Measurements from ENCODE around the gene FSD1. TPM values are rescaled to one million over a fixed set of nuclear protein-coding genes. Genes with fewer than 3 reads are reported as not detected.

The FSD1 gene
- 2.6 and 5.3 TPM in 2 replicates for total RNA-seq

DNA sequence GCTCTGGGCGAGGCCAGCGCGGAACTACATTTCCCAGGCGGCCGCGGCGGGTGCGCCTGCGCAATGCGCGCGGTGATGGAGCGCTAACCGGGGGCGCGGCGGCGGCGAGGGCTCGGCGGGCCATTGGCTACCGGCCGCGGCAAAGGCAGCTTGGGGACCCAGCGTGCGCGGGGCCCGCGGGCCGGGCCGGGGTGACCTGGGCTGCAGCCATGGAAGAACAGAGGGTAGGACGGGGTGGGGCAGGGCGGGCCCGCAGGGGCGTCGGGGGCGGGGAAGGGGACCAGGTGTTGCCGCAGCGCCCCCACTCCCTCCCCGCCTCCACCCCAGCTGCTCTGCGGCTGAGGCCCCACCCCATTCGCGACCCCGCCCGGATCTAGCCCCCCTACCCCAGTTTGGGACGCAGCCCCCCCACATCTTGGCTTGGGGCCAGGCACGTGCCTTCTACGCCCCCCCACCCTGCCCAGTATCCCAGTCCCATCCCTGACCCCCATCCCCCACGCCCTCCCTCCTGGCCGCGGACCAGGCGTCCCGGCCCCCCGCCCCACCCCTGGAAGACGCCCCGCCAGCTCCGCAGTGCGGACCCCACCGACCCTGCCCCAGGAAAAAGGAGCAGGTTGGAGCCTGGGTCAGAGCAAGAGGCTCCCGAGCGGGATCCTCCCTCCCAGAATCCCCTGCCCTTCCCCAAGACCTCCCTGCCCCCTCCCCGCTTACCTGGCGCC is at the start of gene FSD1:
Gene FSD1, plus strand, starts transcription at position 61 of the 719 bp plus-strand sequence. Its CDS starts 149 bp downstream, at position 210.

DNA sequence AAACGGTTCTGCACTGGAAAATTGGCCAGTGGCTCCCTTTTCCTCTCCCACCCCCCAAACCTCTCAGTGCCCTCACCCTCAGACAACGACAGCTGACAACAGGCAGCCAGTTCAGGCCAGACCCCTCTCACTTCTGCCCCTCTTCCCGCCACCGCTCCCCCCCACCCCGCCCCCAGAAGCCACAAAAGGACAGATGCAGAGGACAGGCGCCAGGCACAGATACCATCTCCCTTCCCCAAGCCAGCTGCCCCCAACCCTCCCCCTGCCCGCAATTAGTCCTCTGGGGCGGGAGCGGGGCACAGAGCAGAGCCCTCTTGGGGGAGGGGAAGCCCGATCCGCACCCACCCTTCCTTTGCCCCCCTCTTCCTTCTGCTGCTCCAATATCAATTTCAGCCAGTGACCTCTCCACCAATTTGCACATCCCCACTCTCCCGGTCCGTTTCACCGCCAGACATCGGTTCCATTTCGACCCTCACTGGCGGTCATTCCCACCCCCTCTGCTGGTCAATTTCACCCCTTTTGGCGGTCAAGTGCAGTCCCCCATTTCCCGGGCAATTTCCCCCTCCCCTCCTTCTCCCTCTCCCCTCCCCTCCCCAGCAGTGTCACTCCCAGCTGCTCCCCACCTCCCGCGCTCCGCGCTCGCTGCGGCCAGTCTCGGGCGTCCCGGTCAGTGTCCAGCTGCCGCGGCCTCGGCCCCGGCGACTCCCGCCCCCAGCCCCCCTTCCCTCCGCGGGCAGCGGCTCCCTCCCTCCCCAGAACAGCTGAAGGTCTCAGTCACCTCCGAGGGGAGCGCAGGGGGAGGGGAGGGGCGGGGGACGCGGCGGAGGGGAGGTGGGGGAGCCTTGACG is 25.8 kb upstream of the FSD1 start, which contains the start of gene SHD:
Gene SHD, plus strand, starts transcription at position 848 of the 848 bp plus-strand sequence. CDS start 798 bp downstream, outside the sequence.

DNA sequence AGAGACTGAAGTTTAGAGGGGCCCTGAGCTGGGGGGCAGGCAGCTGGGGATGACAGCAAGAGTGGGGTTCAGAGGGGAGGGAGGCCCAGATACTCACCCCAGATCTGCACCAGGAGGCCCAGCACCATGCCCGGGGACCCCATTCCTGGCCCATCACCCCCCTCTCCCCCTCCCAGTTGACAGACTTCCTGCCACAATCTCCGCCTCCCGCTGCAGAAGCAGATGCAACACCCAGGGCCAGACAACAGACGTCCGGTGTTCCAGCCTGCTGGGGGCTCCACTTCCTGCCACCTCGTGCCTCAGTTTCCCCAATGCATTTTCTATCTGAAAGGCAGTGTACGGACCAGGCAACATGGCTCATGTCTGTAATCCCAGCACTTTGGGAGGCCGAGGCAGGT is 2.2 kb upstream of the FSD1 start, which contains the start of gene TMIGD2:
Gene TMIGD2, minus strand, starts transcription at position 147 of the 398 bp plus-strand sequence. Its CDS starts 4 bp downstream, at position 143.

DNA sequence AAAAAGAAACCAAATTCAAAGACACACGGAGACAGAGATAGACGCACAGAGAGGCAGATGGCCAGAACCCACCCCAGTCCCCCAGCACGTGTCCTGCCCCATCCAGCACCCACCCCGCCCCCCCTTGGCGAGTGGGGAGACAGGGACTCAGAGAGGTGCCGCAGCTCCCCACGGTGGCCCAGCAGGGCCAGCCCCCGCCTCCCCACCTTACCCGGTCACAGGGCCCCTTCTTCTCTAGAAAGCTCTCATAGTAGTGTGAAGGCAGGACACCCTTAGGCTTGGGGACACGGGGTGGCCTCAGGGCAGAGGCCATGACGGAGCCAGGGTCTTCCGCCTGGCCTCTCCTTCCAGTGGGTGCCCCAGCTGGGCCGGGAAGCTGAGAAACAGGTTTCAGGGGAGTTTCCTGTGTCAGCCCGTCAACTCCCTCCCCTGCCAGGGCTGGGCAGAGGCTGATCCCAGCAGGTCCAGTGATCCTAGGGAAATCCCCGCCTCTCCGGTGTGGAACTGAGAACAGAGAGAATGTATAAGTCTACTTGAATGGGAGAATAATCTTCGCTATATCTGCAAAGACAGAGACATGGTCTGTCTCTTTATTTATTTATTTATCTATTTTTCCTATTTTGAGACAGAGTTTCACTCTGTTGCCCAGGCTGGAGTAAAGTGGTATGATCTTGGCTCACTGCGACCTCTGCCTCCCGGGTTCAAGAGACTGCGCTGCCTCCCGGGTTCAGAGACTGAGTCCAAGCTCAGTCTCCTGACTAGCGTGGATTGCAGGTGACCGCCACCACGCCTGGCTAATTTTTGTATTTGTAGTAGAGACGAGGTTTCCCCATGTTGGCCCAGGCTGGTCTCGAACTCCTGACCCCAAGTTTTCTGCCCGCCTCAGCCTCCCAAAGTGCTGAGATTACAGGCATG is 34.3 kb downstream of the FSD1 start, which contains the start of gene STAP2:
Gene STAP2, minus strand, starts transcription at position 387 of the 915 bp plus-strand sequence. Its CDS starts 74 bp downstream, at position 313.

DNA sequence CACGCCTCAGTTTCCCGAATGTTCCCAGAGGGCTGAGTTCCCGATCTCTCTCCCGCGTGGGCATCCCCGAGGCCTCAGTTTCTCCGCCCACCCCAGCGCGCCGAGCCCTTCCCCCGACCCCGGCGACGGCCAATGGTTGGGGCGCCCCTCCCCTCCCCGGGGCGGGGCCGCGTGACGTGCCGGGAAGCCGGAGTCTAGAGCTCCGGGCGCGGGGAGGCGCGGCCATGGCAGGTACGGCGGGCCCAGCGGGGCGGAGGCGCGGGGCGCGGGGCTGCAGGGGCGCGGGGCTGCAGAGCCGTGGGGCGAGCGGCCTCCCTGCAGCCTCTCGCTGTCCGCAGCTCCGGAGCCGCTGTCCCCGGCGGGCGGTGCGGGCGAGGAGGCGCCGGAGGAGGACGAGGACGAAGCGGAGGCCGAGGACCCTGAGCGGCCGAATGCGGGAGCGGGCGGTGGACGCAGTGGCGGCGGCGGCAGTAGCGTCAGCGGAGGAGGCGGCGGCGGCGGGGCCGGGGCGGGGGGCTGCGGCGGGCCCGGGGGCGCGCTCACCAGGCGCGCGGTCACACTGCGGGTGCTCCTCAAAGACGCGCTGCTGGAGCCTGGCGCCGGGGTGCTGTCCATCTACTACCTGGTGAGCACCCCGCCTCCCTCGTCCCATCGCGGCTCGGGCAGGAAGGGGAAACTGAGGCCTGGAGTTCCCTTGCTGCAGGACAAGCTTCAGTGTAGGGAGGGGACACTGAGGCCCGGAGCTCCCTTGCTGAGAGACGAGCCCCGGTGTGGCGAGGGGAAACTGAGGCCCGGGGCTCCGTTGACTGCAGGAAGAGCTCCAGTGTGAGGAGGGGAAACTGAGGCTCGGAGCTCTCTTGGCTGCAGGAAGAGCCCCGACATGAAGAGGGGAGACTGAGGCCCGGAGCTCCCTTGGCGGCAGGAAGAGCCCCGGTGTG is 39.2 kb downstream of the FSD1 start, which contains the start of gene MPND:
Gene MPND, plus strand, starts transcription at position 193 of the 938 bp plus-strand sequence. Its CDS starts 32 bp downstream, at position 225.

Other genes with a start within 250 kb of the FSD1 start
- 29.8 and 42.2 TPM in 2 replicates for gene ZBTB7A, start 237.7 kb upstream of the FSD1 start, total RNA-seq
- gene MAP2K2, start 180.5 kb upstream of the FSD1 start, total RNA-seq: 168 and 187 TPM in 2 replicates
- gene CREB3L3, start 151.0 kb upstream of the FSD1 start, total RNA-seq: not detected in 2 replicates
- 12.1 and 14.9 TPM in 2 replicates for gene SIRT6, start 122.0 kb upstream of the FSD1 start, total RNA-seq
- gene ANKRD24, start 121.9 kb upstream of the FSD1 start, total RNA-seq: 0.20 and 0.37 TPM in 2 replicates
- under 0.01 TPM in 1 of 2 replicates, not detected in the other for gene EBI3, start 75.1 kb upstream of the FSD1 start, total RNA-seq
- gene YJU2, start 57.5 kb upstream of the FSD1 start, total RNA-seq: 16.2 and 17.6 TPM in 2 replicates
- not detected in 2 replicates for gene SHD, start 25.3 kb upstream of the FSD1 start, total RNA-seq
- gene TMIGD2, start 2.2 kb upstream of the FSD1 start, total RNA-seq: not detected in 2 replicates
- gene STAP2, start 34.2 kb downstream of the FSD1 start, total RNA-seq: 2.9 and 4.1 TPM in 2 replicates
- gene MPND, start 39.0 kb downstream of the FSD1 start, total RNA-seq: 6.3 and 6.6 TPM in 2 replicates
- 111 and 126 TPM in 2 replicates for gene SH3GL1, start 95.9 kb downstream of the FSD1 start, total RNA-seq
- 11.8 and 29.9 TPM in 2 replicates for gene CHAF1A, start 98.0 kb downstream of the FSD1 start, total RNA-seq
- 98.1 and 113 TPM in 2 replicates for gene UBXN6, start 153.2 kb downstream of the FSD1 start, total RNA-seq
- 53.6 and 56.5 TPM in 2 replicates for gene HDGFL2, start 167.7 kb downstream of the FSD1 start, total RNA-seq
- gene PLIN4, start 213.9 kb downstream of the FSD1 start, total RNA-seq: 2.6 and 4.7 TPM in 2 replicates
- under 0.01 TPM in 1 of 2 replicates, not detected in the other for gene PLIN5, start 230.6 kb downstream of the FSD1 start, total RNA-seq
- under 0.01 TPM in 1 of 2 replicates, not detected in the other for gene LRG1, start 235.4 kb downstream of the FSD1 start, total RNA-seq